B cell (primary cell): ENCODE results near the gene MMP15. TPM values are rescaled to one million over a fixed set of nuclear protein-coding genes. Genes with fewer than 3 reads are reported as not detected.

Experiments used
- ATAC-seq: fragments of 200-7000 bp; cut with Tn5 transposase; one replicate; pipeline ENCODE4 v1.10.0; 2021; ENCODE audit warnings: low read depth, mild to moderate bottlenecking, moderate number of reproducible peaks, moderate library complexity
- CTCF ChIA-PET: fragments of 350-600 bp; sonication (Branson Sonifier 250); formaldehyde crosslinking; loops from one replicate; lab custom pipeline; 2021; ENCODE audit warnings: antibody characterized with exemption, inconsistent platforms; lab: Charles Lee
- POLR2A ChIA-PET: fragments of 350-600 bp; sonication (Branson Sonifier 250); formaldehyde crosslinking; loops from one replicate; lab custom pipeline; 2021; ENCODE audit warnings: antibody characterized with exemption; lab: Charles Lee
- DNase-seq: peaks from one replicate; pipeline ENCODE4 v3.0.0; 2013
- H2AFZ ChIP-seq: 2 replicates; pipeline ENCODE4 v1.6.1; 2012; ENCODE audit warnings: mild to moderate bottlenecking, low read depth, low read length; ENCODE audit not compliant: insufficient read depth, poor library complexity, severe bottlenecking
- H3K27ac ChIP-seq, 2 donors: 1 replicate in 1 of 2; 2 replicates in 1 of 2; pipeline ENCODE4 v1.5.1; 2012 to 2013; ENCODE audit warnings: low read length in 2 of 2, mild to moderate bottlenecking in 2 of 2, moderate library complexity in 1 of 2
- H3K27me3 ChIP-seq, 4 experiments: fragments of 200-600 bp in 1 of 4; sonication (generic) in 1 of 4; replicated peaks in 1 of 4; 1 replicate in 2 of 4; 2 replicates in 2 of 4; pipeline versions ENCODE4 v1.6.1 to v1.7.0; 2013 to 2016; ENCODE audit warnings: low read length in 3 of 4, mild to moderate bottlenecking in 2 of 4, mixed read lengths in 1 of 4, moderate library complexity in 1 of 4; ENCODE audit not compliant: insufficient read depth in 4 of 4, control insufficient read depth in 3 of 4; ENCODE audit errors: control extremely low read depth in 1 of 4
- H3K36me3 ChIP-seq, 2 experiments: replicated peaks in 1 of 2; 1 replicate in 1 of 2; 2 replicates in 1 of 2; pipeline versions ENCODE4 v1.6.1 to v1.7.1; 2013; ENCODE audit warnings: low read length in 1 of 2; ENCODE audit not compliant: insufficient read depth in 2 of 2, control insufficient read depth in 1 of 2; ENCODE audit errors: control extremely low read depth in 1 of 2, extremely low read depth in 1 of 2
- H3K4me1 ChIP-seq, 2 donors: fragments of 200-600 bp in 1 of 2; sonication (generic) in 1 of 2; 1 replicate in 1 of 2; 2 replicates in 1 of 2; pipeline versions ENCODE4 v1.5.1 to v1.6.1; 2013 to 2017; ENCODE audit warnings: low read length in 2 of 2; ENCODE audit not compliant: control insufficient read depth in 2 of 2, insufficient read depth in 2 of 2
- H3K4me2 ChIP-seq: replicated peaks from 2 replicates; pipeline ENCODE3; 2012; ENCODE audit warnings: mild to moderate bottlenecking, low read depth, low read length; ENCODE audit not compliant: poor library complexity, severe bottlenecking
- H3K4me3 ChIP-seq, 5 experiments: fragments of 200-600 bp in 1 of 5; sonication (generic) in 1 of 5; 1 replicate in 3 of 5; 2 replicates in 2 of 5; pipeline versions ENCODE4 v1.5.1 to v1.7.0; 2011 to 2016; ENCODE audit warnings: low read length in 4 of 5, mild to moderate bottlenecking in 4 of 5, low read depth in 2 of 5, control low read depth in 1 of 5, moderate library complexity in 1 of 5; ENCODE audit not compliant: insufficient read depth in 1 of 5; ENCODE audit errors: control extremely low read depth in 1 of 5, extremely low read depth in 1 of 5
- H3K79me2 ChIP-seq: fragments of 200-600 bp; sonication (generic); one replicate; pipeline ENCODE4 v1.6.0; 2016; ENCODE audit warnings: low read length; ENCODE audit not compliant: control insufficient read depth, insufficient read depth
- H3K9ac ChIP-seq: fragments of 200-600 bp; sonication (generic); 2 replicates; pipeline ENCODE4 v1.6.1; 2017; ENCODE audit warnings: mild to moderate bottlenecking, low read length, moderate library complexity
- H3K9me3 ChIP-seq, 3 donors: one replicate each; pipeline versions ENCODE4 v1.6.1 to v1.7.1; 2013; ENCODE audit warnings: low read length in 2 of 3; ENCODE audit not compliant: control insufficient read depth in 2 of 3, insufficient read depth in 1 of 3; ENCODE audit errors: control extremely low read depth in 1 of 3
- H4K20me1 ChIP-seq: 2 replicates; pipeline ENCODE4 v1.6.0; 2012; ENCODE audit warnings: mild to moderate bottlenecking, low read length; ENCODE audit not compliant: insufficient read depth, control insufficient read depth, poor library complexity, severe bottlenecking
- H3K27ac Mint-ChIP-seq: one replicate; pipeline ENCODE4 v1.8.0; 2021; ENCODE audit warnings: mixed read lengths
- H3K27me3 Mint-ChIP-seq: one replicate; pipeline ENCODE4 v1.8.0; 2021; ENCODE audit warnings: mixed read lengths
- H3K4me1 Mint-ChIP-seq: one replicate; pipeline ENCODE4 v1.8.0; 2021; ENCODE audit warnings: mixed read lengths
- H3K4me3 Mint-ChIP-seq: one replicate; pipeline ENCODE4 v1.8.0; 2021; ENCODE audit warnings: mixed read lengths
- H3K9me3 Mint-ChIP-seq: one replicate; pipeline ENCODE4 v1.8.0; 2022; ENCODE audit warnings: mixed read lengths; ENCODE audit not compliant: insufficient read depth
- CTCF ChIP-seq: fragments of 200-600 bp; IDR thresholded peaks from one replicate; pipeline ENCODE4 v1.8.0; 2022; ENCODE audit warnings: antibody characterized with exemption, mild to moderate bottlenecking
- EZH2 ChIP-seq: IDR thresholded peaks from 2 replicates; pipeline ENCODE4 v1.6.1; 2012; ENCODE audit warnings: borderline replicate concordance, low read depth, mild to moderate bottlenecking, moderate library complexity, low read length; ENCODE audit not compliant: insufficient read depth, poor library complexity, severe bottlenecking
- WGBS: methylation state at CpG from one replicate; pipeline ENCODE4 v1.1.5; 2013; ENCODE audit warnings: missing lambda C conversion rate; ENCODE audit not compliant: insufficient coverage; 5-methylcytosine and 5-hydroxymethylcytosine counted together
- intact Hi-C: fragments of 100-400 bp; cut with micrococcal nuclease; formaldehyde crosslinking; loops from one replicate; pipeline ENCODE4 v1.10.0; 2022
- polyA plus RNA-seq: library from polyadenylated mRNA; depleted of rRNA; stranded (reverse); fragments of >200 nt; gene quantifications from 2 replicates; pipeline ENCODE4 v1.2.3, GENCODE V29; 2012
- total RNA-seq, 2 donors: library from RNA; stranded (reverse); fragments of 120-200 nt in 1 of 2; gene quantifications; 1 replicate in 1 of 2; 2 replicates in 1 of 2; pipeline versions ENCODE4 v1.2.3 to v1.2.4, GENCODE V29; 2013 to 2022

MMP15 gene
- total and polyA plus RNA-seq, 2 donors (not counting 1 experiment from before 2014, with no cell fraction given), result not detected

DNA sequence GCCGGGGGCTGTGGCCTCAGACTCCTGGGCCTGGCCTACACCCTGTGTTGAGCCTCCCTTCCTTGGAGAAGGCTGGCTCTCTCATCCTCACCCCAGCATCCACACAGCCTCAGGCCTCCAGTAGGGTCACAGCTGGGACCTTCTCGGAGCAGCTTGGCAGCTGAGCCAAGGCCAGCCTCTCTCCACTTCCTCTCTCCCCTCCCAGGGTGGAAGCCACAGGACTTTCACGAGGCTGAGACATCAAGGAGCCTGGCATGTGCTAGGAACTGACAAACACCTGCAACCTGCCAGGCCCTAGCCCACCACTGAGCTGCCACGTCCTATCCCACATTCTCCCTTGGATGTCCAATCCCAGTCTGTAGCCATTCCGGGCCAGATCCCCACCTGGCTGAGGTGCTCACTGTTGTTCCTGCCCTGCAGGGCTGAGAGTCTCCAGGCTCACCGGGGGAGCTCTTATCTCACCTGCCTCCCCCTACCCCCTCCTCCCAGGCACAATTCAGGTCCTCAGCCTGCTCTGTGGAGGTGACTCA is 3.1 kb downstream of the MMP15 start:
- POLR2A ChIA-PET, result no interaction called here

More for the DNA sequence above, 3.1 kb downstream of the MMP15 start:
- WGBS, result 52% methylated on average over 5 of the region's 6 CpGs
- H3K4me1 Mint-ChIP-seq, result peaks cover 8% of the 10 kb centered on the region
- H3K27me3 Mint-ChIP-seq, result peaks cover 32% of the 10 kb centered on the region
- Histone ChIP-seq H3K9me3 (no peaks in the 10 kb centered on the region), H3K4me1 (peaks cover 21 to 26% of the 10 kb centered on the region in 2 donors), H3K4me3 (no peak overlapping the region), H3K4me2 (no peak overlapping the region), H3K9ac (no peak overlapping the region), H4K20me1 (no peaks in the 10 kb centered on the region), H3K36me3 (no peaks in the 10 kb centered on the region), H3K79me2 (no peaks in the 10 kb centered on the region), H3K27me3 (peaks cover 0 to 44% (median 11%) of the 10 kb centered on the region in 4 experiments), H3K27ac (no peak overlapping the region), H2AFZ (no peak overlapping the region)
- no peak overlapping the region for H3K4me3 Mint-ChIP-seq
- H3K27ac Mint-ChIP-seq, result no peak overlapping the region
- H3K9me3 Mint-ChIP-seq, result no peaks in the 10 kb centered on the region
- ATAC-seq, result no peak
- intact Hi-C loops, result loop anchor here (10.0 kb wide), 1 partner anchor 456 kb away; no protein-coding TSS in a partner anchor
- CTCF ChIA-PET, result no interaction called here
- no peak for DNase-seq
- TF ChIP-seq CTCF, result no peak
- TF ChIP-seq EZH2, result no peak
